Tibial nerve (tissue), 3 donors: ENCODE results near the gene STK39.

Experiments
- POLR2A ChIP-seq, 2 donors: fragments of 450-650 bp; IDR thresholded peaks; one replicate each; pipeline ENCODE4 v1.6.1; 2017; ENCODE audit warnings: antibody characterized with exemption in 2 of 2, mild to moderate bottlenecking in 2 of 2, moderate library complexity in 2 of 2
- TF ChIP-seq, protein P1 (sequence below), 5 experiments: fragments of 200-600 bp in 3 of 5; fragments of 450-650 bp in 2 of 5; sonication (generic) in 3 of 5; IDR thresholded peaks; one replicate each; pipeline ENCODE4 v1.5.1; 2016 to 2019; ENCODE audit warnings: antibody characterized with exemption in 5 of 5, mild to moderate bottlenecking in 3 of 5, moderate library complexity in 2 of 5

DNA sequence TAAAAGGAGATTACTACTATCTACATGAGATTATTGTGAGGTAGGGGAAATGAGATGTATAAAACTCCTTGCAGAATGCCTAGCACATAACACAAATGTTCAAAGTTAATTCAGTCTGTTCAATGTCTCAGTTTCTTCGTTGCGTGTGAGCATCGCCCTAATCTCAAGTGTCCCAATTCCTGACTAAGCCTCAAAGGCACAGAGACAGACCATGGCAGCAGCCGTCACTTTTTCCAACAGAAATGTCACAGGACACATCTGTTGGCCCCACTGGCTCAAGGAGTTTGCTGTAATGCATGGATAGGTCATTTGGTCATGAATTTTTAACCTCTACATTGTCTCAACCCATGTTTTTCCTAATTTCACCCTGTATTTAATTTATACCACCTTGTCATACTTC, 75.3 kb downstream of the STK39 start:
- TF ChIP-seq, protein P1, sequence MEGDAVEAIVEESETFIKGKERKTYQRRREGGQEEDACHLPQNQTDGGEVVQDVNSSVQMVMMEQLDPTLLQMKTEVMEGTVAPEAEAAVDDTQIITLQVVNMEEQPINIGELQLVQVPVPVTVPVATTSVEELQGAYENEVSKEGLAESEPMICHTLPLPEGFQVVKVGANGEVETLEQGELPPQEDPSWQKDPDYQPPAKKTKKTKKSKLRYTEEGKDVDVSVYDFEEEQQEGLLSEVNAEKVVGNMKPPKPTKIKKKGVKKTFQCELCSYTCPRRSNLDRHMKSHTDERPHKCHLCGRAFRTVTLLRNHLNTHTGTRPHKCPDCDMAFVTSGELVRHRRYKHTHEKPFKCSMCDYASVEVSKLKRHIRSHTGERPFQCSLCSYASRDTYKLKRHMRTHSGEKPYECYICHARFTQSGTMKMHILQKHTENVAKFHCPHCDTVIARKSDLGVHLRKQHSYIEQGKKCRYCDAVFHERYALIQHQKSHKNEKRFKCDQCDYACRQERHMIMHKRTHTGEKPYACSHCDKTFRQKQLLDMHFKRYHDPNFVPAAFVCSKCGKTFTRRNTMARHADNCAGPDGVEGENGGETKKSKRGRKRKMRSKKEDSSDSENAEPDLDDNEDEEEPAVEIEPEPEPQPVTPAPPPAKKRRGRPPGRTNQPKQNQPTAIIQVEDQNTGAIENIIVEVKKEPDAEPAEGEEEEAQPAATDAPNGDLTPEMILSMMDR (IDR thresholded peaks at IDR 0.05), result no peak
- TF ChIP-seq POLR2A (IDR thresholded peaks at IDR 0.05), result no peak
